ENCODE results near the gene GUCY2D.

- no peak for TF ChIP-seq EZH2 (IDR thresholded peaks at IDR 0.05; ENCODE audit: insufficient read depth, poor library complexity, severe bottlenecking)
- no peak for TF ChIP-seq EZH2phosphoT487 (IDR thresholded peaks at IDR 0.05; ENCODE audit: insufficient read depth, low read depth)
These were observed 17.5 kb downstream of the GUCY2D start for GRCh38 chr17:8019665-8020650.

Measured in GM23248 (cell line).